K562 (cell line): ENCODE measurements around the gene GCG.

Experiments
- CTCF ChIP-seq, 3 experiments: IDR thresholded peaks in 2 of 3; conservative IDR thresholded peaks in 1 of 3; 2 replicates each; pipeline ENCODE4 v1.5.1; 2011 to 2012; ENCODE audit warnings: low read length in 3 of 3, mild to moderate bottlenecking in 3 of 3, control low read depth in 2 of 3, improper control_type of control experiment in 1 of 3, inconsistent platforms in 1 of 3, low read depth in 1 of 3, mixed read lengths in 1 of 3, moderate library complexity in 1 of 3; ENCODE audit not compliant: insufficient read depth in 2 of 3
- NBN ChIP-seq: fragments of 450-650 bp; IDR thresholded peaks from 2 replicates; pipeline ENCODE4 v1.6.1; 2016; ENCODE audit warnings: low read depth, mild to moderate bottlenecking
- ZNF444 ChIP-seq: fragments of 250-450 bp; sonication (Bioruptor Pico); IDR thresholded peaks from 2 replicates; pipeline ENCODE4 v1.4.0; 2020; ENCODE audit warnings: mild to moderate bottlenecking, moderate library complexity

GRCh38 chr2:162115076-162115475 is 37.0 kb downstream of the GCG start:
- TF ChIP-seq CTCF (IDR thresholded peaks at IDR 0.05 in 2 of 3, conservative IDR thresholded peaks at IDR 0.05 in 1 of 3; ENCODE audit: insufficient read depth in 2 of 3, low read depth in 1 of 3, low read length in 3 of 3): no peak
- no peak for TF ChIP-seq NBN
- TF ChIP-seq ZNF444: no peak
